K562 (cell line): ENCODE data around the gene ARFGEF2. TPM values are rescaled to one million over a fixed set of nuclear protein-coding genes. Genes with fewer than 3 reads are reported as not detected.

Experiments used
- CXXC5 ChIP-seq: fragments of 250-450 bp; sonication (Bioruptor Pico); IDR thresholded peaks from 2 replicates; pipeline ENCODE4 v1.8.0; 2022; ENCODE audit warnings: inconsistent platforms, mild to moderate bottlenecking, moderate library complexity
- KAT7 ChIP-seq: sonication (generic); formaldehyde crosslinking; IDR thresholded peaks from 2 replicates; pipeline ENCODE4 v1.8.0; 2022; ENCODE audit warnings: missing genetic modification reagents, mild to moderate bottlenecking, borderline replicate concordance
- MAX ChIP-seq: sonication (generic); formaldehyde crosslinking; IDR thresholded peaks from 2 replicates; pipeline ENCODE4 v1.9.0; 2022; ENCODE audit warnings: mild to moderate bottlenecking, missing genetic modification reagents
- RUNX1 ChIP-seq: sonication (generic); IDR thresholded peaks from 2 replicates; pipeline ENCODE4 v1.6.1; 2016; ENCODE audit warnings: antibody characterized with exemption, low read depth
- ZBTB40 ChIP-seq, 2 experiments: fragments of 450-650 bp in 1 of 2; sonication (generic) in 1 of 2; formaldehyde crosslinking in 1 of 2; IDR thresholded peaks; 2 replicates each; pipeline versions ENCODE4 v1.7.1 to v1.9.0; 2016 to 2022; ENCODE audit warnings: inconsistent platforms in 1 of 2, mild to moderate bottlenecking in 1 of 2, missing genetic modification reagents in 1 of 2
- ZNF41 ChIP-seq: fragments of 250-450 bp; sonication (Bioruptor Pico); conservative IDR thresholded peaks from 2 replicates; pipeline ENCODE4 v1.4.0; 2020; ENCODE audit warnings: mild to moderate bottlenecking
- ZNF592 ChIP-seq: fragments of 450-650 bp; IDR thresholded peaks from 2 replicates; pipeline ENCODE4 v1.6.1; 2017; ENCODE audit warnings: antibody characterized with exemption, mild to moderate bottlenecking
- polyA plus RNA-seq, 8 experiments: library from polyadenylated mRNA; depleted of rRNA in 4 of 8; stranded (reverse) in 5 of 8; unstranded in 3 of 8; fragments of >200 nt; fragmentation: Nextera tagmentation in 2 of 8; fragmentation: Illumina TruSeq in 1 of 8; extraction: Ambion mirVana in 2 of 8; extraction: Trizol in 1 of 8; gene quantifications; 2 replicates each; pipeline versions ENCODE4 v1.2.1 to v1.2.3, GENCODE V29; 2011 to 2014; ENCODE audit warnings: inconsistent platforms in 1 of 8, missing spikeins in 1 of 8
- total RNA-seq, 7 experiments: library from RNA; depleted of rRNA in 6 of 7; stranded (reverse); fragments of >200 nt in 6 of 7; fragmentation: Illumina TruSeq in 2 of 7; extraction: Trizol in 2 of 7; gene quantifications; 2 replicates each; pipeline versions ENCODE4 v1.2.1 to v1.2.3, GENCODE V29; 2011 to 2021; ENCODE audit warnings: low replicate concordance in 1 of 7

ARFGEF2 gene
- total and polyA plus RNA-seq, 9 of the 15 experiments (the other 6 are each of a cell fraction or from before 2014, with no cell fraction given) = 4.2 to 18.8 (median 13.7) TPM

GRCh38 chr20:48921883-48922820, 641 bp downstream of the ARFGEF2 start (continued):
- TF ChIP-seq ZNF592 (0 out of 2 replicates have a peak, but pooled peaks have one; percentile 35), ZNF41 (CRISPR knock-in tag) (no peak; the same call in 1 of the 2 replicates), MAX (peak; percentile 41), CXXC5 (CRISPR knock-in tag) (0 out of 2 replicates have a peak, but pooled peaks have one; percentile 34), RUNX1 (no peak), ZBTB40 (IDR thresholded peaks at IDR 0.05) (no peak), ZBTB40 (CRISPR knock-in tag; IDR thresholded peaks at IDR 0.05) (0 out of 2 replicates have a peak, but pooled peaks have one; percentile 21), KAT7 (peak; percentile 26; the same call in 1 of the 2 replicates)
